Natural killer cell (primary cell): Measurements from ENCODE around the gene ANAPC4. TPM values are rescaled to one million over a fixed set of nuclear protein-coding genes. Genes with fewer than 3 reads are reported as not detected.

ENCODE experiments used
- ATAC-seq, 3 donors: fragments of 150-1000 bp in 2 of 3; fragments of 200-7000 bp in 1 of 3; cut with Tn5 transposase; 1 replicate in 1 of 3; 2 replicates in 2 of 3; pipeline ENCODE4 v1.10.0; 2021; ENCODE audit warnings: mild to moderate bottlenecking in 2 of 3, moderate library complexity in 2 of 3
- DNase-seq, 2 donors: peaks; one replicate each; pipeline versions ENCODE4 v3.0.0 to v3.0.0-alpha.2; 2013 to 2021; ENCODE audit warnings: mixed read lengths in 1 of 2
- H3K27ac ChIP-seq: one replicate; pipeline ENCODE4 v1.5.1; 2013; ENCODE audit warnings: mild to moderate bottlenecking, low read length
- H3K27me3 ChIP-seq: one replicate; pipeline ENCODE4 v1.6.1; 2013; ENCODE audit warnings: low read length; ENCODE audit not compliant: control insufficient read depth, insufficient read depth
- H3K36me3 ChIP-seq: one replicate; pipeline ENCODE4 v1.6.1; 2013; ENCODE audit warnings: low read length; ENCODE audit not compliant: control insufficient read depth, insufficient read depth
- H3K4me1 ChIP-seq: one replicate; pipeline ENCODE4 v1.6.1; 2013; ENCODE audit warnings: low read length; ENCODE audit not compliant: control insufficient read depth, insufficient read depth
- H3K4me3 ChIP-seq: one replicate; pipeline ENCODE4 v1.5.1; 2013; ENCODE audit warnings: low read length
- H3K9me3 ChIP-seq: one replicate; pipeline ENCODE4 v1.6.1; 2013; ENCODE audit warnings: low read length; ENCODE audit not compliant: control insufficient read depth, insufficient read depth
- H3K27ac Mint-ChIP-seq, 2 donors: one replicate each; pipeline ENCODE4 v1.8.0; 2022; ENCODE audit warnings: mild to moderate bottlenecking in 2 of 2, mixed read lengths in 2 of 2, moderate library complexity in 1 of 2
- H3K27me3 Mint-ChIP-seq, 2 donors: one replicate each; pipeline ENCODE4 v1.8.0; 2022; ENCODE audit warnings: low read depth in 2 of 2, mixed read lengths in 2 of 2
- H3K36me3 Mint-ChIP-seq: one replicate; pipeline ENCODE4 v1.8.0; 2022; ENCODE audit warnings: mixed read lengths
- H3K4me1 Mint-ChIP-seq, 2 donors: one replicate each; pipeline ENCODE4 v1.8.0; 2022; ENCODE audit warnings: mixed read lengths in 2 of 2
- H3K4me3 Mint-ChIP-seq: one replicate; pipeline ENCODE4 v1.8.0; 2022; ENCODE audit warnings: mild to moderate bottlenecking, moderate library complexity, mixed read lengths
- H3K9me3 Mint-ChIP-seq, 2 donors: one replicate each; pipeline ENCODE4 v1.8.0; 2022; ENCODE audit warnings: mixed read lengths in 2 of 2
- WGBS: methylation state at CpG from one replicate; pipeline ENCODE4 v1.1.7; 2013; ENCODE audit warnings: missing lambda C conversion rate; ENCODE audit not compliant: insufficient coverage; 5-methylcytosine and 5-hydroxymethylcytosine counted together
- intact Hi-C: fragments of 100-400 bp; cut with micrococcal nuclease; formaldehyde crosslinking; loops from one replicate; pipeline ENCODE4 v1.14.2; 2022
- total RNA-seq, 4 donors: library from RNA; stranded (reverse); fragments of 120-200 nt in 1 of 4; gene quantifications; one replicate each; pipeline versions ENCODE4 v1.2.3 to v1.2.4, GENCODE V29; 2013 to 2022
- TF ChIP-seq, protein P1 (sequence below): fragments of 200-600 bp; IDR thresholded peaks from one replicate; pipeline ENCODE4 v1.8.0; 2022; ENCODE audit warnings: antibody characterized with exemption

The ANAPC4 gene
- total RNA-seq, 3 donors from 2014 or later (not counting 1 experiment from before 2014, with no cell fraction given): 42.0 to 51.3 (median 49.5) TPM

DNA sequence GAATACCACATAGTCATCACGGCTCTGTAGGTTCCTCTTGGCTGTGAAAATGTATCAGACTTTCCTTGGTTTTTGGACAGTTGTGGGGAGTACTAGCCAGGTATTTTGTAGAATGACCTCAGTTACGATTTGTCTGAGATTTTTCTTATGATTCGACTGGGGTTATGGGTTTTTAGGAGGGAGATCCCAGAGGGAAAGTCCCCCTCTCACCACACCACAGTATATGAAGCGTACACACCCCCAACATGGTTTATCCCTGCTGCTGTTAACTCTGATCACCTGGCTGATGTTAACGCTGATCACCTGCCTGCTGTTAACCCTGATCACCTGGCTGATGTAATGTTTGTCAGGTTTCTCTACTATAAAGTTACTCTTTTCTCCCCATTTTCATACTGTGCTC lies 72.6 kb downstream of the ANAPC4 start:
- H3K9me3 ChIP-seq: no peaks in the 10 kb centered on the region
- Mint-ChIP-seq H3K9me3 (no peaks in the 10 kb centered on the region), H3K36me3 (no peaks in the 10 kb centered on the region), H3K4me1 (no peaks in the 10 kb centered on the region), H3K27ac (no peak overlapping the region), H3K4me3 (no peak overlapping the region), H3K27me3 (peaks cover 0 to 2% of the 10 kb centered on the region in 2 donors)
- no peaks in the 10 kb centered on the region for H3K36me3 ChIP-seq
- DNase-seq: no peak
- TF ChIP-seq, protein P1, sequence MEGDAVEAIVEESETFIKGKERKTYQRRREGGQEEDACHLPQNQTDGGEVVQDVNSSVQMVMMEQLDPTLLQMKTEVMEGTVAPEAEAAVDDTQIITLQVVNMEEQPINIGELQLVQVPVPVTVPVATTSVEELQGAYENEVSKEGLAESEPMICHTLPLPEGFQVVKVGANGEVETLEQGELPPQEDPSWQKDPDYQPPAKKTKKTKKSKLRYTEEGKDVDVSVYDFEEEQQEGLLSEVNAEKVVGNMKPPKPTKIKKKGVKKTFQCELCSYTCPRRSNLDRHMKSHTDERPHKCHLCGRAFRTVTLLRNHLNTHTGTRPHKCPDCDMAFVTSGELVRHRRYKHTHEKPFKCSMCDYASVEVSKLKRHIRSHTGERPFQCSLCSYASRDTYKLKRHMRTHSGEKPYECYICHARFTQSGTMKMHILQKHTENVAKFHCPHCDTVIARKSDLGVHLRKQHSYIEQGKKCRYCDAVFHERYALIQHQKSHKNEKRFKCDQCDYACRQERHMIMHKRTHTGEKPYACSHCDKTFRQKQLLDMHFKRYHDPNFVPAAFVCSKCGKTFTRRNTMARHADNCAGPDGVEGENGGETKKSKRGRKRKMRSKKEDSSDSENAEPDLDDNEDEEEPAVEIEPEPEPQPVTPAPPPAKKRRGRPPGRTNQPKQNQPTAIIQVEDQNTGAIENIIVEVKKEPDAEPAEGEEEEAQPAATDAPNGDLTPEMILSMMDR: no peak
- no peak overlapping the region for H3K27ac ChIP-seq
- 93% methylated on average over 3 of the region's 5 CpGs for WGBS
- H3K27me3 ChIP-seq: no peaks in the 10 kb centered on the region
- intact Hi-C loops: no loop called here
- ATAC-seq: no peak
- no peak overlapping the region for H3K4me3 ChIP-seq
- no peaks in the 10 kb centered on the region for H3K4me1 ChIP-seq

DNA sequence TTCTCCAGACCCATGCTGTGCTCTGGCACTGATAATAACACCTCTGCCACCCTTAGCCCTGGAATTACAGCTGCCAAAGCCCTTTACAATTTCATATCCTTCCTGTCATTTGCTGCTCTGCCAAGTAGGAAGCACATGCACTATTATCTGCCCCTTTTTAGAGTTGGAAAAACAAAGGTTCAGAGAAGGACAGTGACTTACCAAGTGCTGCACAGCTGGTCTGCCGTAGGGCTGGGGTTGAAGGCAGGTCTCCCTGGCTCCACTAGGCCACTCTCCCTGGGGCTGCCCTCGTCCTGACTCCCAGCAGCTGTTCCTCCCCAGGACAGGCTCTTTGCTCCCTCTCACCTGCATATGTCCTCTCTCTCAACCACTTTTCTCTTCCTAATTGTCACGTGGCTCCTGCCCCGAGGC lies 73.4 kb downstream of the ANAPC4 start:
- ATAC-seq (no peak), DNase-seq (no peak)
- no peaks in the 10 kb centered on the region for H3K9me3 ChIP-seq
- Mint-ChIP-seq H3K27me3 (peaks cover 0 to 2% of the 10 kb centered on the region in 2 donors), H3K27ac (no peak overlapping the region), H3K9me3 (no peaks in the 10 kb centered on the region), H3K4me1 (no peaks in the 10 kb centered on the region), H3K4me3 (no peak overlapping the region), H3K36me3 (no peaks in the 10 kb centered on the region)
- TF ChIP-seq, protein P1: no peak
- 81% methylated on average over 4 of the region's 4 CpGs for WGBS
- no peaks in the 10 kb centered on the region for H3K27me3 ChIP-seq
- H3K4me3 ChIP-seq: no peak overlapping the region
- no peaks in the 10 kb centered on the region for H3K36me3 ChIP-seq
- intact Hi-C loops: no loop called here
- H3K4me1 ChIP-seq: no peaks in the 10 kb centered on the region
- H3K27ac ChIP-seq: no peak overlapping the region

DNA sequence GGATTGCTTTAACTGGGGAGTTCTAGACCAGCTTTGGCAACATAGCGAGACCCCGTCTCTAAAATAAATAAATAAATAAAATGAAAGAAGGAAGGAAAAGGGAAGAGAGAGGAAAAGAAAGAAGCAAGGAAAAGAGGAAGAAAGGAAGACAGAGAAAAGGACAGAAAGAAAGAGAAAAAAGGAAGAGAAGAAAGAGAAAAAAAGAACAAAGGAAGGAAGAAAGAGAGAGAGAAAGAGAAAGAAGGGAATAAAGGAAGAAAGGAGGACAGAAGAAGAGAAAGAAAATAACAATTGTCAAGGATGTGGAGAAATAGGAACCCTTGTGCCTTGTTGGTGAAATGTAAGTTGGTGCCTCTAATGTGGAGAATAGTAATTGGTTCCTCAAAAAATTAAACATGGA lies 74.6 kb downstream of the ANAPC4 start:
- no peaks in the 10 kb centered on the region for H3K36me3 Mint-ChIP-seq
- Histone ChIP-seq H3K9me3 (no peaks in the 10 kb centered on the region), H3K27me3 (no peaks in the 10 kb centered on the region), H3K4me3 (no peak overlapping the region), H3K27ac (no peak overlapping the region), H3K4me1 (no peaks in the 10 kb centered on the region), H3K36me3 (no peaks in the 10 kb centered on the region)
- DNase-seq (no peak), ATAC-seq (no peak)
- H3K4me1 Mint-ChIP-seq: no peaks in the 10 kb centered on the region
- H3K27me3 Mint-ChIP-seq: peaks cover 0 to 2% of the 10 kb centered on the region in 2 donors
- WGBS: no CpG with 5 or more reads among the region's 2 CpGs
- no peak overlapping the region for H3K4me3 Mint-ChIP-seq
- H3K9me3 Mint-ChIP-seq: no peaks in the 10 kb centered on the region
- no peak overlapping the region for H3K27ac Mint-ChIP-seq
- TF ChIP-seq, protein P1: no peak
- intact Hi-C loops: no loop called here

DNA sequence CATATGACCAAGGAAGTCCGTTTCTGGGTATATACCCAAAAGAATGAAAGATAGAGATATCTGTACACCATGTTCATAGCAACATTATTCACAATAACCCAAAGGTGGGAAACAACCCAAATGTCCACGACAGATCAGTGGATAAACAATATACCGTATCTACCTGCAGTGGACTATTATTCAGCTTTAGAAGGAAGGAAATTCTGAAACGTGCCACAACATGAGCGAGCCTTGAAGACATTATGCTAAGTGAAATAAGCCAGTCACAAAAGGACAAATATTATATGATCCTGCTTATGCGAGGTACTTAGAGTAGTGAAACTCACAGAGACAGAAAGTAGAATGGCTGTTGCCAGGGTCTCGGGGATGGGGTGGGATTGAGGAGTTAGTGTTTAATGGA lies 75.0 kb downstream of the ANAPC4 start:
- H3K4me1 Mint-ChIP-seq: no peaks in the 10 kb centered on the region
- no peak overlapping the region for H3K27ac ChIP-seq
- TF ChIP-seq, protein P1: no peak
- H3K4me3 ChIP-seq: no peak overlapping the region
- no peaks in the 10 kb centered on the region for H3K36me3 Mint-ChIP-seq
- DNase-seq (no peak), ATAC-seq (no peak)
- intact Hi-C loops: no loop called here
- no peaks in the 10 kb centered on the region for H3K9me3 ChIP-seq
- no peaks in the 10 kb centered on the region for H3K4me1 ChIP-seq
- H3K27ac Mint-ChIP-seq: no peak overlapping the region
- H3K27me3 ChIP-seq: no peaks in the 10 kb centered on the region
- H3K9me3 Mint-ChIP-seq: no peaks in the 10 kb centered on the region
- WGBS: 94% methylated on average over 6 of the region's 7 CpGs
- no peak overlapping the region for H3K4me3 Mint-ChIP-seq
- no peaks in the 10 kb centered on the region for H3K36me3 ChIP-seq
- H3K27me3 Mint-ChIP-seq: peaks cover 0 to 2% of the 10 kb centered on the region in 2 donors
